ENCODE results near the gene SPATS2.

The SPATS2 gene

GRCh38 chr12:49342914-49343731 lies 24.1 kb upstream of the SPATS2 start:
- Mint-ChIP-seq H3K4me1 (peaks cover 42% of the 10 kb centered on the region), H3K27ac (peak overlapping the region; percentile 82), H3K27me3 (peaks cover 40% of the 10 kb centered on the region), H3K36me3 (no peaks in the 10 kb centered on the region), H3K4me3 (peak overlapping the region; percentile 64), H3K9me3 (no peaks in the 10 kb centered on the region)

GRCh38 chr12:49344486-49345050 lies 22.7 kb upstream of the SPATS2 start:
- H3K4me3 Mint-ChIP-seq = no peak overlapping the region
- peaks cover 40% of the 10 kb centered on the region for H3K4me1 Mint-ChIP-seq
- H3K27ac Mint-ChIP-seq = no peak overlapping the region

GRCh38 chr12:49345051-49345824 lies 22.0 kb upstream of the SPATS2 start:
- Mint-ChIP-seq H3K36me3 (no peaks in the 10 kb centered on the region), H3K4me1 (peaks cover 40% of the 10 kb centered on the region), H3K9me3 (no peaks in the 10 kb centered on the region), H3K4me3 (peak overlapping the region; percentile 65), H3K27me3 (peaks cover 41% of the 10 kb centered on the region), H3K27ac (peak overlapping the region; percentile 55)

More at GRCh38 chr12:49344486-49345050, 22.7 kb upstream of the SPATS2 start:
- Mint-ChIP-seq H3K9me3 (no peaks in the 10 kb centered on the region), H3K36me3 (no peaks in the 10 kb centered on the region), H3K27me3 (peaks cover 44% of the 10 kb centered on the region)

GRCh38 chr12:49345825-49346658 lies 21.2 kb upstream of the SPATS2 start:
- Mint-ChIP-seq H3K4me3 (peak overlapping the region; percentile 81), H3K9me3 (no peaks in the 10 kb centered on the region), H3K27me3 (peaks cover 39% of the 10 kb centered on the region), H3K27ac (peak overlapping the region; percentile 55), H3K36me3 (no peaks in the 10 kb centered on the region), H3K4me1 (peaks cover 40% of the 10 kb centered on the region)

- Mint-ChIP-seq H3K9me3 (no peaks in the 10 kb centered on the region), H3K27me3 (peaks cover 40% of the 10 kb centered on the region), H3K4me3 (peak within 1 kb of the TSS; percentile 81), H3K4me1 (peaks cover 40% of the 10 kb centered on the region), H3K27ac (peak within 1 kb of the TSS; percentile 55), H3K36me3 (no peaks in the 10 kb centered on the region)
These were observed 20.5 kb upstream of the SPATS2 start, which contains the start of gene DNAJC22 for GRCh38 chr12:49346659-49347310. TSS of gene DNAJC22 (plus strand) at chr12:49346888. CDS start at chr12:49348873, 1,985 bp downstream.

- H3K4me1 Mint-ChIP-seq = peaks cover 39% of the 10 kb centered on the region
- no peaks in the 10 kb centered on the region for H3K36me3 Mint-ChIP-seq
- peak overlapping the region; percentile 81 for H3K4me3 Mint-ChIP-seq
- peaks cover 40% of the 10 kb centered on the region for H3K27me3 Mint-ChIP-seq
- no peak overlapping the region for H3K27ac Mint-ChIP-seq
- H3K9me3 Mint-ChIP-seq = no peaks in the 10 kb centered on the region
These were observed 19.7 kb upstream of the SPATS2 start for GRCh38 chr12:49347311-49348193.

- Mint-ChIP-seq H3K9me3 (no peaks in the 10 kb centered on the region), H3K36me3 (no peaks in the 10 kb centered on the region), H3K27ac (no peak overlapping the region), H3K27me3 (peaks cover 38% of the 10 kb centered on the region), H3K4me3 (no peak overlapping the region), H3K4me1 (peaks cover 28% of the 10 kb centered on the region)
These were observed 18.5 kb upstream of the SPATS2 start for GRCh38 chr12:49348781-49349180.

GRCh38 chr12:49349266-49349665 lies 18.0 kb upstream of the SPATS2 start:
- peaks cover 35% of the 10 kb centered on the region for H3K27me3 Mint-ChIP-seq

GRCh38 chr12:49352351-49352750 lies 14.9 kb upstream of the SPATS2 start:
- H3K36me3 Mint-ChIP-seq = no peaks in the 10 kb centered on the region
- H3K27ac Mint-ChIP-seq = no peak overlapping the region
- no peak overlapping the region for H3K4me3 Mint-ChIP-seq
- H3K27me3 Mint-ChIP-seq = peaks cover 25% of the 10 kb centered on the region
- peaks cover 2% of the 10 kb centered on the region for H3K4me1 Mint-ChIP-seq
- no peaks in the 10 kb centered on the region for H3K9me3 Mint-ChIP-seq

More at GRCh38 chr12:49349266-49349665, 18.0 kb upstream of the SPATS2 start:
- H3K4me1 Mint-ChIP-seq = peaks cover 23% of the 10 kb centered on the region
- no peaks in the 10 kb centered on the region for H3K9me3 Mint-ChIP-seq
- H3K27ac Mint-ChIP-seq = no peak overlapping the region
- no peaks in the 10 kb centered on the region for H3K36me3 Mint-ChIP-seq
- no peak overlapping the region for H3K4me3 Mint-ChIP-seq

- Mint-ChIP-seq H3K27ac (no peak overlapping the region), H3K27me3 (peaks cover 16% of the 10 kb centered on the region), H3K4me3 (no peak overlapping the region), H3K9me3 (no peaks in the 10 kb centered on the region), H3K36me3 (no peaks in the 10 kb centered on the region), H3K4me1 (peaks cover 10% of the 10 kb centered on the region)
These were observed 11.3 kb upstream of the SPATS2 start for GRCh38 chr12:49355913-49356312.

GRCh38 chr12:49357103-49357678 lies 10.1 kb upstream of the SPATS2 start:
- H3K36me3 Mint-ChIP-seq = no peaks in the 10 kb centered on the region
- H3K4me3 Mint-ChIP-seq = no peak overlapping the region
- peaks cover 10% of the 10 kb centered on the region for H3K4me1 Mint-ChIP-seq
- H3K9me3 Mint-ChIP-seq = no peaks in the 10 kb centered on the region
- H3K27ac Mint-ChIP-seq = no peak overlapping the region
- peaks cover 15% of the 10 kb centered on the region for H3K27me3 Mint-ChIP-seq

- Mint-ChIP-seq H3K27me3 (peaks cover 11% of the 10 kb centered on the region), H3K27ac (no peak overlapping the region), H3K9me3 (no peaks in the 10 kb centered on the region), H3K4me1 (peaks cover 10% of the 10 kb centered on the region), H3K4me3 (no peak overlapping the region), H3K36me3 (no peaks in the 10 kb centered on the region)
These were observed 8.7 kb upstream of the SPATS2 start for GRCh38 chr12:49358483-49359141.

- Mint-ChIP-seq H3K4me1 (peaks cover 10% of the 10 kb centered on the region), H3K4me3 (no peak overlapping the region), H3K9me3 (no peaks in the 10 kb centered on the region), H3K27me3 (peaks cover 8% of the 10 kb centered on the region), H3K36me3 (no peaks in the 10 kb centered on the region), H3K27ac (no peak overlapping the region)
These were observed 7.6 kb upstream of the SPATS2 start for GRCh38 chr12:49359671-49360070.

Measured in activated naive CD4-positive, alpha-beta T cell treated with anti-CD3 and anti-CD28 coated beads, Interleukin-2, amount 50 U/mL, for 24 hours (primary cell).